ENCODE data around the gene RBM14. TPM values are rescaled to one million over a fixed set of nuclear protein-coding genes. Genes with fewer than 3 reads are reported as not detected.

The RBM14 gene
- total RNA-seq, 4 donors from 2014 or later = 13.8 to 70.1 (median 47.0) TPM

DNA sequence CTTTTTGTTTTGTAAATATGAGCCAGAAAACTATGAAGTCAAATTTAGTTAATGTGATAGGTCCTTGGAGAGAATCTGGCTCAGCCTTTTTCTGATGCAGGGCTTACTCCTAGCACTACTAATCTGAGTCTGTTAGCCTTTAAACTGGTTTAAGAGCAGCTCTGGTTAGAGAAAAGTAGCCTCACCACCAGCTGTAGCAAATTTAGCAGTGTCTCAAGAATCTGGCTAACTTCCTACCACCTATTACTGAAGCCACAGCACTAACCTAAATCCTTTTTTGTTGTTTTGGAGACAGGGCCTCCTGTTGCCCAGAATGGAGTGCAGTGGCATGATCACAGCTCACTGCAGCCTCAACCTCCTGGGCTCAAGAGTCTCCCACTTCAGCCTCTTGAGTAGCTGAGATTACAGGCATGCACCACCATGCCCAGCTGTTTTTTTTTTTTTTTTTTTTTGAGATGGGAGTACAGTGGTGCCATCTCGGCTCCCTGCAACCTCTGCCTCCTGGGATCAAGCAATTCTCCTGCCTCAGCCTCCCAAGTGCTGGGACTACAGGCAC lies 47.4 kb downstream of the RBM14 start:
- intact Hi-C loops (cut with DNase I; ENCODE audit: low total_unique reads) (no loop called here), in situ Hi-C loops (cut with MboI; ENCODE audit: low pct_ligation_motif_present in 1 of 4, low pct_unique_long_range_greater_than_20kb in 1 of 4, low sequenced_read_pairs in 3 of 4) (no loop called here)
- TF ChIP-seq POLR2A (IDR thresholded peaks at IDR 0.05) = no peak
- TF ChIP-seq POLR2AphosphoS5 (IDR thresholded peaks at IDR 0.05) = no peak
- TF ChIP-seq, protein P1, sequence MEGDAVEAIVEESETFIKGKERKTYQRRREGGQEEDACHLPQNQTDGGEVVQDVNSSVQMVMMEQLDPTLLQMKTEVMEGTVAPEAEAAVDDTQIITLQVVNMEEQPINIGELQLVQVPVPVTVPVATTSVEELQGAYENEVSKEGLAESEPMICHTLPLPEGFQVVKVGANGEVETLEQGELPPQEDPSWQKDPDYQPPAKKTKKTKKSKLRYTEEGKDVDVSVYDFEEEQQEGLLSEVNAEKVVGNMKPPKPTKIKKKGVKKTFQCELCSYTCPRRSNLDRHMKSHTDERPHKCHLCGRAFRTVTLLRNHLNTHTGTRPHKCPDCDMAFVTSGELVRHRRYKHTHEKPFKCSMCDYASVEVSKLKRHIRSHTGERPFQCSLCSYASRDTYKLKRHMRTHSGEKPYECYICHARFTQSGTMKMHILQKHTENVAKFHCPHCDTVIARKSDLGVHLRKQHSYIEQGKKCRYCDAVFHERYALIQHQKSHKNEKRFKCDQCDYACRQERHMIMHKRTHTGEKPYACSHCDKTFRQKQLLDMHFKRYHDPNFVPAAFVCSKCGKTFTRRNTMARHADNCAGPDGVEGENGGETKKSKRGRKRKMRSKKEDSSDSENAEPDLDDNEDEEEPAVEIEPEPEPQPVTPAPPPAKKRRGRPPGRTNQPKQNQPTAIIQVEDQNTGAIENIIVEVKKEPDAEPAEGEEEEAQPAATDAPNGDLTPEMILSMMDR (IDR thresholded peaks at IDR 0.05) = no peak
- TF ChIP-seq EP300 (IDR thresholded peaks at IDR 0.05; ENCODE audit: low read depth) = no peak
- peaks cover 0 to 10% (median 0%) of the 10 kb centered on the region in 4 donors for H3K4me1 ChIP-seq
- 100% methylated on average over 1 of the region's 1 CpG for WGBS, 2 donors (ENCODE audit: low coverage in 1 of 2)
- no peaks in the 10 kb centered on the region for H3K27me3 ChIP-seq
- no peak overlapping the region for H3K4me3 ChIP-seq
- H3K27ac ChIP-seq = no peak overlapping the region
- H3K36me3 ChIP-seq = peaks cover 0 to 52% (median 17%) of the 10 kb centered on the region in 4 donors
- no peak for DNase-seq
- no peaks in the 10 kb centered on the region for H3K9me3 ChIP-seq

DNA sequence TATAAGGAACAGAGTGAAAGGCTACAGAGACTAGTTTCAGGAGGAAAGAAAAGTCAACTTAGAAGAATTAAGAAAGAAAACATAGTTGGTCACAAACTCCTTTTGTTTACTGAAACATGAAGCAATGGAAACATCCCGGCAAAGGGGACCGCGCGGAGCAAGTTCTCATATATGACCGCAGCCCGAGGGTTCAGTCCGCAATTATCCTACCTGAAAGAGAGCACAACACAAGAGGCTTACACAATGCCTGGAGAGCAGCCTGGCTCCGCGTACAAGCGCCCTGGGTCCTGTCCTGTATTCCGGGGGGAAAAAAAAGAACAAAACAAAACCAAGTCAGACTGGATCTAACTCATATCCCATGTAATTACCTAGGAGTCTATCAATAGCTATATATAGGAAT lies 48.9 kb downstream of the RBM14 start:
- intact Hi-C loops (cut with DNase I; ENCODE audit: low total_unique reads) (no loop called here), in situ Hi-C loops (cut with MboI; ENCODE audit: low pct_ligation_motif_present in 1 of 4, low pct_unique_long_range_greater_than_20kb in 1 of 4, low sequenced_read_pairs in 3 of 4) (no loop called here)
- TF ChIP-seq POLR2A (IDR thresholded peaks at IDR 0.05) (no peak), EP300 (IDR thresholded peaks at IDR 0.05; ENCODE audit: low read depth) (no peak)
- Histone ChIP-seq H3K4me1 (peaks cover 0 to 10% (median 0%) of the 10 kb centered on the region in 4 donors), H3K36me3 (peaks cover 0 to 53% (median 17%) of the 10 kb centered on the region in 4 donors), H3K9me3 (no peaks in the 10 kb centered on the region), H3K27ac (no peak overlapping the region), H3K27me3 (no peaks in the 10 kb centered on the region), H3K4me3 (no peak overlapping the region)
- DNase-seq = no peak
- WGBS, 2 donors (ENCODE audit: low coverage in 1 of 2) = 91 to 95% methylated on average over 4 to 11 of the region's 11 CpGs

DNA sequence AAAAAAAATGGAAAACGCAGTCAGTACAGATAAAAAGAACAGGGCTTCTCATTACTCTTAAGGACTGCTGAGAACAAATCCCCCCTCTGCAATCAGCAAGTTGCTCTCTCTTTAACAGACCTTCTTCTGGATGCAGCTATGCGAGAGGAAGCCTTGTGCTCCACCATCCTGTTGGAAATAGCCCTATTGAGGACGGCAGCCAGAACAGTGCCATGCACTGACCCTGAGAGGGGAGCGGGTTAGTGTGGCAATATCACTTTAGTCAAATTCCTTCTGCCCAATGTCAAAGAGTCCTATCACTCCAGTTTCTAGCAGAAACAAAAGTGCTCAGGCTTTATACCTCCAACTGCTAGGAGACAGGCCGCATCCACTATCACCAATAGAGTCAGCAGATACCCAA lies 54.4 kb downstream of the RBM14 start:
- no peaks in the 10 kb centered on the region for H3K27me3 ChIP-seq
- H3K4me3 ChIP-seq = no peak overlapping the region
- no peak for TF ChIP-seq POLR2A (IDR thresholded peaks at IDR 0.05)
- no peak for TF ChIP-seq POLR2AphosphoS5 (IDR thresholded peaks at IDR 0.05)
- TF ChIP-seq, protein P1 (IDR thresholded peaks at IDR 0.05) = no peak
- no peak for TF ChIP-seq EP300 (IDR thresholded peaks at IDR 0.05; ENCODE audit: low read depth)
- in situ Hi-C loops (cut with MboI; ENCODE audit: low pct_ligation_motif_present in 1 of 4, low pct_unique_long_range_greater_than_20kb in 1 of 4, low sequenced_read_pairs in 3 of 4) (loop anchor here in 3 of 4 donors (5.0 to 10.0 kb wide), 3 partner anchors 86 to 96 kb away; no protein-coding TSS in a partner anchor), intact Hi-C loops (cut with DNase I; ENCODE audit: low total_unique reads) (no loop called here)
- no peaks in the 10 kb centered on the region for H3K9me3 ChIP-seq
- no peak overlapping the region for H3K27ac ChIP-seq
- H3K4me1 ChIP-seq = peaks cover 8 to 32% (median 13%) of the 10 kb centered on the region in 4 donors
- WGBS, 2 donors (ENCODE audit: low coverage in 1 of 2) = 88 to 90% methylated on average over 1 to 5 of the region's 5 CpGs
- DNase-seq = no peak
- H3K36me3 ChIP-seq = peaks cover 0 to 30% (median 8%) of the 10 kb centered on the region in 4 donors

DNA sequence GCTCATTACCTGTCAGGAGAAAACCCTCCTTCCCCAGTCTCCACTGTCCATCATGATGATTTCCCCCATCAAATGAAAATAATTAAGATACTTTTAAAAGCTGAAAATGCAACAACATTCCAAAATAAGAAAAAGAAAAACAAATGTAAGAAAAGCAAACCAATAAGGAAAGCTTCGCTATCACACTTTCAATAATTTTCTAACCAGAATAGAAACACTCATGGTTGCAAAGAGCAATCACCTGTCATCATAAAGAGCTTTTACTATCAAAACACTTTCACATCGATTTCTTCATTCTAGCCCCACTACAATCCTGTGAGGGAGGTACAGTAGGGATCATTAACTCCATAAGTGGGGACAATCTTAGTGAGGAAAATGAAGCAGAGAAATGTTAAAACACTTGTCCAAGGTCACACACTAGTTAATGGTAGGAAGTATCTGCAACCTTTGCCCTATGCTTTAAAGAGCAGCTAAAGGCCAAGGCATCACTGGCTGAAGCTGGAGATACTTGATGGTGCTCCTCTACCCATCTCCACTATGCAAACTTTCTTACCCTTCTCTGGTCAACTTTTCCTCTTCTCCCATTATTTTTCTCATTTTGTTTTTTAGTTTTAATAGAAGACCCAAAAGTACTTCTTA lies 58.7 kb downstream of the RBM14 start:
- H3K27ac ChIP-seq = no peak overlapping the region
- H3K36me3 ChIP-seq = no peaks in the 10 kb centered on the region
- no peak overlapping the region for H3K4me3 ChIP-seq
- no peak for DNase-seq
- in situ Hi-C loops (cut with MboI; ENCODE audit: low pct_ligation_motif_present in 1 of 4, low pct_unique_long_range_greater_than_20kb in 1 of 4, low sequenced_read_pairs in 3 of 4) = loop anchor here in 3 of 4 donors (5.0 to 10.0 kb wide), 3 partner anchors 90 to 100 kb away; no protein-coding TSS in a partner anchor
- H3K27me3 ChIP-seq = no peaks in the 10 kb centered on the region
- 81% methylated on average over 2 of the region's 2 CpGs for WGBS, 2 donors (ENCODE audit: low coverage in 1 of 2)
- TF ChIP-seq POLR2AphosphoS5 (IDR thresholded peaks at IDR 0.05) (no peak), EP300 (IDR thresholded peaks at IDR 0.05; ENCODE audit: low read depth) (no peak), POLR2A (IDR thresholded peaks at IDR 0.05) (no peak)
- TF ChIP-seq, protein P1 (IDR thresholded peaks at IDR 0.05) = no peak
- no peaks in the 10 kb centered on the region for H3K9me3 ChIP-seq
- intact Hi-C loops (cut with DNase I; ENCODE audit: low total_unique reads) = no loop called here
- H3K4me1 ChIP-seq = peaks cover 17 to 37% (median 24%) of the 10 kb centered on the region in 4 donors

All from transverse colon (tissue), 4 donors.